ENCODE data around the gene CADM4.
A peak's percentile ranks its signal among the peaks of the same experiment; 100 is the strongest.

The CADM4 gene

GRCh38 chr19:43634068-43634467, 5.6 kb downstream of the CADM4 start:
- DNase-seq (ENCODE audit: low spot score) = no peak

- DNase-seq (ENCODE audit: low spot score) = no peak
These were observed 6.1 kb downstream of the CADM4 start for GRCh38 chr19:43633520-43633919.

GRCh38 chr19:43631491-43631890, 8.2 kb downstream of the CADM4 start:
- no peak for DNase-seq (ENCODE audit: low spot score)

GRCh38 chr19:43628646-43629326, 10.9 kb downstream of the CADM4 start:
- DNase-seq (ENCODE audit: low spot score) = no peak

GRCh38 chr19:43626838-43627237, 12.8 kb downstream of the CADM4 start:
- DNase-seq (ENCODE audit: low spot score) = no peak

GRCh38 chr19:43625918-43626579, 13.6 kb downstream of the CADM4 start:
- DNase-seq (ENCODE audit: low spot score) = no peak

- DNase-seq (ENCODE audit: low spot score) = no peak
These were observed 14.7 kb downstream of the CADM4 start for GRCh38 chr19:43624933-43625332.

GRCh38 chr19:43623889-43624670, 15.6 kb downstream of the CADM4 start:
- DNase-seq (ENCODE audit: low spot score) = no peak

GRCh38 chr19:43622956-43623355, 16.7 kb downstream of the CADM4 start:
- no peak for DNase-seq (ENCODE audit: low spot score)

GRCh38 chr19:43622070-43622469, 17.6 kb downstream of the CADM4 start:
- no peak for DNase-seq (ENCODE audit: low spot score)

GRCh38 chr19:43620061-43621001, 19.3 kb downstream of the CADM4 start:
- no peak for DNase-seq (ENCODE audit: low spot score)

- DNase-seq (ENCODE audit: low spot score) = peak; percentile 94
These were observed 20.2 kb downstream of the CADM4 start, which contains the start of gene ZNF428 for GRCh38 chr19:43619262-43620060. Gene ZNF428 (minus strand): TSS chr19:43619629. CDS start chr19:43614304, 5,325 bp downstream.

GRCh38 chr19:43618921-43619261, 20.8 kb downstream of the CADM4 start:
- DNase-seq (ENCODE audit: low spot score) = no peak

GRCh38 chr19:43616954-43617353, 22.7 kb downstream of the CADM4 start:
- no peak for DNase-seq (ENCODE audit: low spot score)

GRCh38 chr19:43616306-43616705, 23.3 kb downstream of the CADM4 start:
- DNase-seq (ENCODE audit: low spot score) = no peak

- no peak for DNase-seq (ENCODE audit: low spot score)
These were observed 27.3 kb downstream of the CADM4 start for GRCh38 chr19:43612374-43612773.

- DNase-seq (ENCODE audit: low spot score) = no peak
These were observed 27.9 kb downstream of the CADM4 start, which contains the start of gene SRRM5 for GRCh38 chr19:43611788-43612187. Gene SRRM5 (plus strand): TSS chr19:43612088. CDS start chr19:43612122, 34 bp downstream.

- DNase-seq (ENCODE audit: low spot score) = no peak
These were observed 29.2 kb downstream of the CADM4 start for GRCh38 chr19:43610493-43610892.

- DNase-seq (ENCODE audit: low spot score) = no peak
These were observed 29.8 kb downstream of the CADM4 start for GRCh38 chr19:43609872-43610271.

GRCh38 chr19:43607238-43608205, 32.1 kb downstream of the CADM4 start:
- no peak for DNase-seq (ENCODE audit: low spot score)
